ENCODE results near the gene P2RX4. TPM values are rescaled to one million over a fixed set of nuclear protein-coding genes. Genes with fewer than 3 reads are reported as not detected.

P2RX4 gene
- total and polyA plus RNA-seq, 2 of the 13 experiments (the other 11 are each of a cell fraction or from before 2014, with no cell fraction given): 13.8 to 30.8 TPM

GRCh38 chr12:121222847-121223246 is 12.9 kb downstream of the P2RX4 start:
- WGBS (ENCODE audit: low lambda C conversion rate): 96% methylated on average over 10 of the region's 10 CpGs
- H3K27me3 ChIP-seq (ENCODE audit: control insufficient read depth in 1 of 2, insufficient read depth in 2 of 2, low read length in 2 of 2): no peaks in the 10 kb centered on the region
- no peak overlapping the region for H3K9ac ChIP-seq (ENCODE audit: insufficient read depth, low read depth, low read length)
- ATAC-seq (no peak), DNase-seq (ENCODE audit: low spot score) (no peak), FAIRE-seq (no peak)
- ChIA-PET CTCF (ENCODE audit: low intra/inter-chr PET ratio, low total read pairs) (no interaction called here), POLR2A (no interaction called here)
- in situ Hi-C loops (cut with HindIII; ENCODE audit: extremely low pct_ligation_motif_present, low pct_unique_long_range_greater_than_20kb) (no loop called here), intact Hi-C loops (cut with micrococcal nuclease; ENCODE audit: unreplicated experiment) (no loop called here)
- no peak for TF ChIP-seq KMT2A (CRISPR knock-in tag; IDR thresholded peaks at IDR 0.05)
- no peak for TF ChIP-seq MED1 (CRISPR knock-in tag; IDR thresholded peaks at IDR 0.05)
- no peak for TF ChIP-seq ZKSCAN1 (IDR thresholded peaks at IDR 0.05; ENCODE audit: low read length)
- no peak for TF ChIP-seq ARID4A (CRISPR knock-in tag; IDR thresholded peaks at IDR 0.05; ENCODE audit: borderline replicate concordance)
- no peak overlapping the region for H3K27ac ChIP-seq (ENCODE audit: extremely low read length, insufficient read depth, low read length)
- H3K4me2 ChIP-seq (ENCODE audit: low read depth, low read length): no peak overlapping the region
- H3K9me3 ChIP-seq (ENCODE audit: low read length): no peaks in the 10 kb centered on the region
- no peaks in the 10 kb centered on the region for H4K20me1 ChIP-seq (ENCODE audit: insufficient read depth, low read length)
- H2AFZ ChIP-seq (ENCODE audit: low read length): no peak overlapping the region
- H3K36me3 ChIP-seq (replicated peaks in 1 of 2; ENCODE audit: control insufficient read depth in 1 of 2, insufficient read depth in 2 of 2, low read length in 2 of 2): peaks cover 3 to 5% of the 10 kb centered on the region in 2 experiments; a peak in 2 of 5 replicates
- H3K4me3 ChIP-seq (replicated peaks in 1 of 3; ENCODE audit: insufficient read depth in 1 of 3, low read depth in 2 of 3, low read length in 3 of 3): no peak overlapping the region
- H3K4me1 ChIP-seq (ENCODE audit: insufficient read depth, low read length): peaks cover 21% of the 10 kb centered on the region
- H3K79me2 ChIP-seq (ENCODE audit: insufficient read depth, low read length): no peaks in the 10 kb centered on the region
- no TSS peak for BruUV-seq (replicated peaks)
